ENCODE measurements around the gene TAMALIN.

TAMALIN gene

GRCh38 chr12:52055731-52056711 is 49.3 kb downstream of the TAMALIN start:
- DNase-seq (ENCODE audit: low spot score), result peak; percentile 87

- DNase-seq (ENCODE audit: low spot score), result no peak
Measured at GRCh38 chr12:52056801-52057637, 50.3 kb downstream of the TAMALIN start.

GRCh38 chr12:52057638-52058576 is 51.2 kb downstream of the TAMALIN start:
- DNase-seq (ENCODE audit: low spot score), result no peak

- DNase-seq (ENCODE audit: low spot score), result no peak
Measured at GRCh38 chr12:52058631-52059361, 52.0 kb downstream of the TAMALIN start.

- no peak for DNase-seq (ENCODE audit: low spot score)
Measured at GRCh38 chr12:52059582-52060497, 53.1 kb downstream of the TAMALIN start.

GRCh38 chr12:52060498-52061177 is 53.9 kb downstream of the TAMALIN start:
- no peak for DNase-seq (ENCODE audit: low spot score)

GRCh38 chr12:52061470-52062166 is 54.9 kb downstream of the TAMALIN start:
- DNase-seq (ENCODE audit: low spot score), result peak; percentile 98

- no peak for DNase-seq (ENCODE audit: low spot score)
Measured at GRCh38 chr12:52062167-52063081, 55.7 kb downstream of the TAMALIN start.

- no peak for DNase-seq (ENCODE audit: low spot score)
Measured at GRCh38 chr12:52063082-52063924, 56.6 kb downstream of the TAMALIN start.

- DNase-seq (ENCODE audit: low spot score), result no peak
Measured at GRCh38 chr12:52063981-52064649, 57.4 kb downstream of the TAMALIN start.

Measured in globus pallidus (tissue), 1 donor.